ENCODE data around the gene ZBTB20.
A peak's percentile ranks its signal among the peaks of the same experiment; 100 is the strongest.
"Not testable (repeated sequence)": the region's sequence is repeated elsewhere in the genome, so short reads cannot be mapped to it uniquely, and the experiment has no call there.

Gene ZBTB20

DNA sequence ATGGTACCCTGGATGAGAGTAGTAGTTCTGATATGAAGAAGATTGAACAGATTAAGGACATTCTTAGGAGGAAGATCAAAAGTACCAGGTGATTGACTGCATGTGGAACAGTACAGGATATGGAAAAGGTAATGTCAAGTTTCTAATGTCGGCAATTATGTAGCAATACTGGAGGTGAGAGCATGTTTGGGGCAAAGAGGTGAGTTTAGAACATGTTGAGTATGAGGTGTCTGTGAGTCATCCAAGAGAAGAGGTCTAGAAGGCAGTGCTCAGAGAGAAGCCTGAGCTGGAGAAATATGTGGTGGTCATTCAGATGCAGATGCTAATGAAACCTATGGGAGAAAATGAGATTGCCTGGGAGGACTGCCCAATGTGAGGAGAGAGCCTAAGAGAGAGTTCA, 305.6 kb downstream of the ZBTB20 start:
- H3K4me1 Mint-ChIP-seq: peaks cover 12% of the 10 kb centered on the region
- ATAC-seq (replicated peaks; ENCODE audit: extremely low read depth, poor library complexity, severe bottlenecking) (no peak), DNase-seq (ENCODE audit: low spot score in 2 of 2) (no peak)
- no peak overlapping the region for H3K4me3 Mint-ChIP-seq
- H3K27ac Mint-ChIP-seq (ENCODE audit: low read depth): no peak overlapping the region
- H3K27me3 Mint-ChIP-seq: no peaks in the 10 kb centered on the region
- H3K9me3 Mint-ChIP-seq: no peaks in the 10 kb centered on the region
- peaks cover 2% of the 10 kb centered on the region for H3K36me3 Mint-ChIP-seq (ENCODE audit: insufficient read depth)

DNA sequence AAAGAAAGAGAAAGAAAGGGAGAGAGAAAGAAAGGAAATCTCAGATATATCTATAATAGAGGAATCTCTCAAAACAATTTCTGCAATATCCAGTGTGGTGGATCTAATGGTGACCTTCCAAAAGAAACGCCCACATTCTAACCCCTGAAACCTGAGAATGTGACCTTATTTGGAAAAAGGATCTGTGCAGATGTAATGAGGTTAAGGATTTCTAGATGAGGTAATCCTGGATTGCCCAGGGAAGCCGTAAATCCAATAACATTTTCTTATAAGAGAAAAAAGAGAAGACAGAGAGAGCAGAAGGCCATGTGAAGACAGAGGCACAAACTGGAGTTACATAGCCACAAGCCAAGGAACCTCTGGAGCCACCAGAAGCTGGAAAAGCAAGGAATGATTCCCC, 307.6 kb downstream of the ZBTB20 start:
- no peaks in the 10 kb centered on the region for H3K27me3 Mint-ChIP-seq
- H3K4me1 Mint-ChIP-seq: peaks cover 15% of the 10 kb centered on the region
- ATAC-seq (replicated peaks; ENCODE audit: extremely low read depth, poor library complexity, severe bottlenecking): no peak
- DNase-seq (ENCODE audit: low spot score in 2 of 2): no peak
- H3K4me3 Mint-ChIP-seq: no peak overlapping the region
- no peaks in the 10 kb centered on the region for H3K9me3 Mint-ChIP-seq
- peaks cover 2% of the 10 kb centered on the region for H3K36me3 Mint-ChIP-seq (ENCODE audit: insufficient read depth)
- peak overlapping the region; percentile 84 for H3K27ac Mint-ChIP-seq (ENCODE audit: low read depth)

DNA sequence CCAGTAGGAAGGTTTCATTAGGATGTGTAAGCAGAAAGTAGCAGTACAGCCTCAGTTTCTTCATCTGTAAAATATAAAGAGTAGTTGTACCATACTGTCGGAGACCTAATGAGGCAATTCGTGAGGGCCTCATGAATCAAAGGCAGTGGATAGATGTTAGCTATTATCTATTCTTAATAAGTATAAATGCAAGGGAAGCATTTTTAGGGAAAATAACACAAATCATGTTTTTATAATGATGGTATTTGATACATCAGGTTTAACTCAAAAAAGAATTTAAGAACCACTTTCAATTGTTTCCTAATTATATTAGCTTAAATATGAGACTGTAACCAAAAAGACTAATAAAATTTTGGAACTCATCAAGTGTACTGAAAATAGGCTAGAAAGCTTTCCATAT, 309.1 kb downstream of the ZBTB20 start:
- Mint-ChIP-seq H3K9me3 (no peaks in the 10 kb centered on the region), H3K36me3 (ENCODE audit: insufficient read depth) (peaks cover 2% of the 10 kb centered on the region), H3K27me3 (no peaks in the 10 kb centered on the region), H3K4me3 (no peak overlapping the region), H3K4me1 (peaks cover 15% of the 10 kb centered on the region), H3K27ac (ENCODE audit: low read depth) (no peak overlapping the region)
- ATAC-seq (replicated peaks; ENCODE audit: extremely low read depth, poor library complexity, severe bottlenecking) (no peak), DNase-seq (ENCODE audit: low spot score in 2 of 2) (no peak)

DNA sequence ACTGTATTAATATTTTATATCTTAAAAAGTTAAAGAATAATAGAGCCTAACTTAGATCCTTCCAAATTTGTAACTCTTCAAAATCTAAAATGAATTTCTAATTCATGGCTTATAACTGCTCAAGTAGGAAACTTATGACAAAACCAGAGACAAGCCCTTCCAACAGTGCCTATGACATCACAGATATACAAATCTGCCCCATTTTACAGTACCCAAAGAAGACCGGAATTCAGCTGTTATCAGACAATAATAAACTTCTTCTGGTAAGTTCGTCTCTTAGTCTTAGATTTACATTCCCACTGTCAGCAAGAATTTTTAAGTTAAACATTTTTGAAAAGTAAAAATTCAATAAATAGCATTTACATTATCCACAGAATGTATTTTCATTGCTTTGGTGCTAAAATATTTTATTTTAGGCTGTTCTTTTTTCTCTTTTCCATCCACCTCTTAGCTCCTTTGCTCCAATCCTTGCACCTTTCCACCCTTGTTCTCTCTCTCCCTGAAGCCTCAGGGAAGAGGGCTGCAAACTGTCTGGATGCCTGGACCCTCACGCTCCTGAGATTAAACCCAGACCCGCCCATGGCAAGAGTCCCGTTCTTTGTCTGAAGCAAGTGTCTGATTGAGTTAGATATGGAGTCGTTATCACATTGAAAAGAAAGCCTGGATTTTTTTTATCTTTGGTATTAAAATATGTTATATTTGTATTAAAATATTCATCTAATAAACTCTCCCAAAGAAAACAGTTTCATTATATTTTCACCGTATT, 312.7 kb downstream of the ZBTB20 start:
- no peak for ATAC-seq (replicated peaks; ENCODE audit: extremely low read depth, poor library complexity, severe bottlenecking)
- no peak overlapping the region for H3K27ac Mint-ChIP-seq (ENCODE audit: low read depth)
- no peaks in the 10 kb centered on the region for H3K27me3 Mint-ChIP-seq
- H3K4me3 Mint-ChIP-seq: no peak overlapping the region
- no peak for DNase-seq (ENCODE audit: low spot score in 2 of 2)
- peaks cover 2% of the 10 kb centered on the region for H3K36me3 Mint-ChIP-seq (ENCODE audit: insufficient read depth)
- H3K4me1 Mint-ChIP-seq: peaks cover 10% of the 10 kb centered on the region
- no peaks in the 10 kb centered on the region for H3K9me3 Mint-ChIP-seq

DNA sequence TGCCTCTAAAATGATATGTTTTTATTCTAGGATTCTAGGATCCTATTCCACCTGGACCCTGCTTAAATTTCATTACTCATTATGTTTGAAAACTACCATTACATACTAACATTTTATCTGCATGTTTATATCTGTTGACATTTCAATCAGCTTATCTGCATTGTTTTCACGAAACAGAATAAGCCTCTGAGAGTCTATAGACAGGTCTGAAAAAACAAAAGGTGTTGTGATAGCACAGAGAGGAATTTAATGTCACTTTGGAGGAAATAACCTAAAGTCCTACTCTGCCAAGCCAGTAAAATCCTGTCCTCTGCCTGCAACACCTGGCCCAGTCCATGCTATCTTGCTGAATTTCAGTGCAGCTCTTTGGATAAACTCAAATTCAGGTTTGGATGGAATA, 315.2 kb downstream of the ZBTB20 start:
- DNase-seq (ENCODE audit: low spot score in 2 of 2) (no peak), ATAC-seq (replicated peaks; ENCODE audit: extremely low read depth, poor library complexity, severe bottlenecking) (no peak)
- H3K27ac Mint-ChIP-seq (ENCODE audit: low read depth): no peak overlapping the region
- H3K9me3 Mint-ChIP-seq: no peaks in the 10 kb centered on the region
- H3K4me1 Mint-ChIP-seq: peaks cover 6% of the 10 kb centered on the region
- H3K4me3 Mint-ChIP-seq: no peak overlapping the region
- no peaks in the 10 kb centered on the region for H3K27me3 Mint-ChIP-seq
- H3K36me3 Mint-ChIP-seq (ENCODE audit: insufficient read depth): peaks cover 1% of the 10 kb centered on the region

DNA sequence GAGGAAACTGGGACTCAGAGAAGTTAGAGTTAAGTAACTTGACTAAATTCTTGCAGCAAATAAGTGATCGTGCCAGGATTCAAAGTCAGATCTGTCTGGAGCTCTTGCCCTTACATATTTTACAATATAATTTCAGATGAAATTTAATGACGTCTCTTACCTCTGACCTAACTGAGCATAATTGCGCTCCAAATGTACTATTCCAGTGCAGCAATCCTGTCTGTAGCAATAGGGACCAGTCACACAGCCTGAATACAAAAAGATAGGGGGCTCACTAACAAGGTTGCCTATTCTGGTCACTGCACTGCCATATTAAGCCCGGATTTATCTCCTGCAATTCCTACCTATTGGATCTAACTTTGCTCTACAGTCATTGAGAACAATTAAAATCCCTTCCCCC, 316.4 kb downstream of the ZBTB20 start:
- H3K36me3 Mint-ChIP-seq (ENCODE audit: insufficient read depth): peaks cover 1% of the 10 kb centered on the region
- no peaks in the 10 kb centered on the region for H3K9me3 Mint-ChIP-seq
- DNase-seq (ENCODE audit: low spot score in 2 of 2): no peak
- no peaks in the 10 kb centered on the region for H3K4me1 Mint-ChIP-seq
- no peak for ATAC-seq (replicated peaks; ENCODE audit: extremely low read depth, poor library complexity, severe bottlenecking)
- H3K27me3 Mint-ChIP-seq: no peaks in the 10 kb centered on the region
- no peak overlapping the region for H3K27ac Mint-ChIP-seq (ENCODE audit: low read depth)
- H3K4me3 Mint-ChIP-seq: no peak overlapping the region

DNA sequence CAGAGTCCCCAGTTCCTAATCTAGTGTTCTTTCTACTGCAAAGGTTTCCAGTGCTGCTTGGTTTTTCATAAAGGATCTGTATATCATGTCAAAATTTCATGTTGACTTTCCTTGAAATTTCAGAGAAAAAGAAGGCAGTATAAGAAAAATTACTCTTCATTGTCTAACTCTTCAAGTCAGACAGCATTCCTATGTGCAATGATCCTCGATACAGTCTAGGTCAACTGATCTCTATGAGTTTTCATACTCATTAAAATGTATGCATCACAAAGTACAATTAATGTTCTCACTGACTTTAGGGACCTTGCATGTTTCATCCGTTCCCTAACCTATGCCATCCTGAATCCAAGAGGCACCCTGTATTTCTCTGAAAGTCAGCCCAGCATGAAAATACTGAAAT, 317.3 kb downstream of the ZBTB20 start:
- ATAC-seq (replicated peaks; ENCODE audit: extremely low read depth, poor library complexity, severe bottlenecking) (no peak), DNase-seq (ENCODE audit: low spot score in 2 of 2) (no peak)
- Mint-ChIP-seq H3K9me3 (no peaks in the 10 kb centered on the region), H3K4me3 (no peak overlapping the region), H3K36me3 (ENCODE audit: insufficient read depth) (peaks cover 1% of the 10 kb centered on the region), H3K27me3 (no peaks in the 10 kb centered on the region), H3K4me1 (no peaks in the 10 kb centered on the region), H3K27ac (ENCODE audit: low read depth) (no peak overlapping the region)

DNA sequence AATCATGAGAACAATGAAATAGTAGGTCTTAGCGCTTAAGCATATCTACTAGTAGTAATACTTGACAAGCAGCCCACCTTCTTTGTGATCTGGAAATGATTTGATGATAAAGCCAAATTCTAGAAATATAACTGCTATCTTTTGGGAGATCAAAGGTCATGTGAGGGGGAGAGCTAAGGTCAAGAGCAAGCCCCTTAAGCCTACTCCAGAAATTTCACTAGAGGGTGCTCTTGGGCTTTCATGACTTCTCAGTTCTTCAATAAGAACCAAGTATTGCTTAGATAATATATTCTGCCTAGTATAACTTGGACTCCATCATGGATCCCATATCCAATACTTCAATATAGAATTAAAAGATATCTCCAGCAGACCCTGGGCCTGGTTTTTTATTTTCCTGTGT, 319.6 kb downstream of the ZBTB20 start:
- H3K27ac Mint-ChIP-seq (ENCODE audit: low read depth): no peak overlapping the region
- H3K4me3 Mint-ChIP-seq: no peak overlapping the region
- H3K27me3 Mint-ChIP-seq: no peaks in the 10 kb centered on the region
- no peaks in the 10 kb centered on the region for H3K4me1 Mint-ChIP-seq
- DNase-seq (ENCODE audit: low spot score in 2 of 2) (no peak), ATAC-seq (replicated peaks; ENCODE audit: extremely low read depth, poor library complexity, severe bottlenecking) (no peak)
- no peaks in the 10 kb centered on the region for H3K9me3 Mint-ChIP-seq
- peaks cover 1% of the 10 kb centered on the region for H3K36me3 Mint-ChIP-seq (ENCODE audit: insufficient read depth)

DNA sequence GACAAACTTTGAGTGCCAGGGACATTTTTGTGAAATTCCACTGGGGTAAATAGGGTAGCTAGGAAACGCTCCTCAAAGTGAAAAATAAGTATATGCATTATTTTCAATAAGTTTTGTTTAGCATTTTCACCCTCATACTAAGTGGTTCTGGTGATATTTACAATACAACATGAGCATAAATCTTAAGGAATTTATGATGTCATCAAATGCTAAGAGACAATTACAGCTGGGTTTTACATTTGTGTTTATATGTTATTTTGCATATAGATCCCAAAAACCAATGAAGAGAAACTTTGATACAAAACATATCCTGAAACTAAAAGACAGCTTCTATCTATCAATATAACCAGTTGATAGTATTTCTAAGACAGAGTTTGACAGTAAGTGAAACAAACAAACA, 323.1 kb downstream of the ZBTB20 start:
- ATAC-seq (replicated peaks; ENCODE audit: extremely low read depth, poor library complexity, severe bottlenecking) (no peak), DNase-seq (ENCODE audit: low spot score in 2 of 2) (no peak)
- Mint-ChIP-seq H3K27ac (ENCODE audit: low read depth) (no peak overlapping the region), H3K4me3 (no peak overlapping the region), H3K4me1 (no peaks in the 10 kb centered on the region), H3K27me3 (no peaks in the 10 kb centered on the region), H3K9me3 (no peaks in the 10 kb centered on the region), H3K36me3 (ENCODE audit: insufficient read depth) (peaks cover 1% of the 10 kb centered on the region)

DNA sequence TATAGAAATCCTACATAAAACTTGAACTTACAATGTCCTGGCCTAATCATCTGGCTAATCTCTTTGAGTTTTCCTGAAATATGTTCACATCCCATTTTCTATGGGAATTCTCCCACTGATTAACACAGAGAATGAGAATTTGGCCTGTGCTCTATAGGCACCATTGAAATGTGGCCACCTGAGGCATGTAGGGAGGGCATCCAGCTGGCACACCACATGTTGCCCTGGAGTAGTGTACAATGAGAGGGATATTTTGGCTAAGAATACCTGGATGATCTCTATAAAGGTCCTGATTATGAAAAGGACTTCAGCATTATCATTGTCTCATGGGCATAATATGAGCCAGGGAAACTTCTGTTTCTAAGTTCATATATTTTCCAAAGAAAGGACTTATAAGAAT, 324.0 kb downstream of the ZBTB20 start:
- H3K4me3 Mint-ChIP-seq: no peak overlapping the region
- H3K4me1 Mint-ChIP-seq: no peaks in the 10 kb centered on the region
- peaks cover 1% of the 10 kb centered on the region for H3K36me3 Mint-ChIP-seq (ENCODE audit: insufficient read depth)
- no peaks in the 10 kb centered on the region for H3K9me3 Mint-ChIP-seq
- no peak overlapping the region for H3K27ac Mint-ChIP-seq (ENCODE audit: low read depth)
- no peaks in the 10 kb centered on the region for H3K27me3 Mint-ChIP-seq
- DNase-seq (ENCODE audit: low spot score in 2 of 2) (no peak), ATAC-seq (replicated peaks; ENCODE audit: extremely low read depth, poor library complexity, severe bottlenecking) (no peak)

DNA sequence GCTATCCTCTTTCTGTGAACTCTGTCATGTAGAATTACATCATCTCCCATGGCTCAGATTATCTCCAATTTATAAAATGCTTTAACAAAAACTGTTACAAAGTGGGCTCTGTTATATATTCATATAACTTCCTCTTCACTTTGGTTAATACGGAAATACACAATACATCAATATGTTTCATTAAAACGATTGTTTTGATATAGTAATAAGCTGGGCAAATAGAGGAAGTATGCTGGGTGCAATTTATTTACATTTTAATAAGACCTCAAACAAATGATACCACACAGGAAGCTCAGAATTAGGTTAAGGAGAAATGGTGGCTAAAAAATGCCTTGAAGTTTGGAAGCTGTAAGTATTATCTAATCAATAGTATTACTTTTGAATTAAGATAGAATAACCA, 331.0 kb downstream of the ZBTB20 start:
- peaks cover 1% of the 10 kb centered on the region for H3K36me3 Mint-ChIP-seq (ENCODE audit: insufficient read depth)
- H3K4me3 Mint-ChIP-seq: no peak overlapping the region
- no peak overlapping the region for H3K27ac Mint-ChIP-seq (ENCODE audit: low read depth)
- no peaks in the 10 kb centered on the region for H3K27me3 Mint-ChIP-seq
- ATAC-seq (replicated peaks; ENCODE audit: extremely low read depth, poor library complexity, severe bottlenecking) (no peak), DNase-seq (ENCODE audit: low spot score in 2 of 2) (no peak)
- H3K9me3 Mint-ChIP-seq: no peaks in the 10 kb centered on the region
- no peaks in the 10 kb centered on the region for H3K4me1 Mint-ChIP-seq

DNA sequence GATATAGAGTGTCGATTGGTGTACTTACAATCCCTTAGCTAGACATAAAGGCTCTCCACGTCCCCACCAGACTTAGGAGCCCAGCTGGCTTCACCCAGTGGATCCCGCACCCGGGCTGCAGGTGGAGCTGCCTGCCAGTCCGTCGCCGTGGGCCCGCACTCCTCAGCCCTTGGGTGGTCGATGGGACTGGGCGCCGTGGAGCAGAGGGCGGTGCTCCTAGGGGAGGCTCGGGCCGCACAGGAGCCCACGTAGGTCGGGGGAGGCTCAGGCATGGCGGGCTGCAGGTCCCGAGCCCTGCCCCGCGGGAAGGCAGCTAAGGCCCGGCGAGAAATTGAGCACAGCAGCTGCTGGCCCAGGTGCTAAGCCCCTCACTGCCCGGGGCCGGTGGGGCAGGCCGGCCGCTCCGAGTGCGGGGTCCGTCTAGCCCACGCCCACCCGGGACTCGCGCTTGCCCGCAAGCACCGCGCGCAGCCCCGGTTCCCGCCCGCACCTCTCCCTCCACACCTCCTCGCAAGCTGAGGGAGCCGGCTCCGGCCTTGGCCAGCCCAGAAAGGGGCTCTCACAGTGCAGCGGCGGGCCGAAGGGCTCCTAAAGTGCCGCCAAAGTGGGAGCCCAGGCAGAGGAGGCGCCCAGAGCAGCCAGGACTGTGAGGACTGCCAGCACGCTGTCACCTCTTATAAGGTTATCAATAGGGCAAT, 334.4 kb downstream of the ZBTB20 start:
- not testable (repeated sequence) for H3K4me3 Mint-ChIP-seq; H3K36me3 Mint-ChIP-seq (ENCODE audit: insufficient read depth); ATAC-seq (replicated peaks; ENCODE audit: extremely low read depth, poor library complexity, severe bottlenecking); H3K9me3 Mint-ChIP-seq; DNase-seq (ENCODE audit: low spot score in 2 of 2); H3K27ac Mint-ChIP-seq (ENCODE audit: low read depth); H3K27me3 Mint-ChIP-seq
- H3K4me1 Mint-ChIP-seq: peaks cover 13% of the 10 kb centered on the region

DNA sequence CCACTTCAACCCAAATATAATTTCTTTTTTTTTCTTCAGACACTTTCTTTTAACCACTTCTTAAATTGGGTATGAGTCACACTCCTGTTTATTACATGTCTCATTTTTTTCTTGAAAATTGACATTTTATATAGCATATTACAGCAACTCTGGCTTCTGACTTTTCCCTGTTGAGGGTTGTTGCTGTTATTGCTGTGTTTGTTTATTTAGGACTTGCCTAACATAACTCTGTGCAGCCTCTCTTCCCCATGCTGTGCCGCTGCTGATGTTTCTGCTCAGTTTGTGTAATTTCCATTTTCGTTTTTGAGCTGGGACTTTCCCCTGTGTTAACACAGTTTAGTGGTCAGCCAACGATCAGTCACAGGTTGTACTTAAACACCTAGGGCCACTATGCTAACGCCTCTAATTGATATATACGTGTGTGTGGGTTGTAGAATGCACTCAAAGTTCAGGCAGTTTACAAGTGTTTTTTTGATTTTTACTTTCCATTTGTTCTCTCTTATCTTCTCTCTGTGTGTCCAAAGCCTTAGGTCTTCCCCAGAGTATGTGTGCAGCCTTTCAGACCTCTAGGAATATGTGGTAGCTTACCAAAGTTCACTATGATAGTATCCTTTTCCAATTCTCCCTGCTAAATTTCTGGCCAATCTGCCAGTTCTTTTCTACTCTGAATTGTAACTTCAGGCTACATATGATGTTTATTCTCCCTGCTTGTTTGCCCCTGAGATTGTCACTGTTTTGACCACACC, 337.2 kb downstream of the ZBTB20 start:
- H3K4me3 Mint-ChIP-seq: peak overlapping the region; percentile 36

More for the DNA sequence above, 337.2 kb downstream of the ZBTB20 start:
- Mint-ChIP-seq H3K27me3 (no peaks in the 10 kb centered on the region), H3K4me1 (peaks cover 13% of the 10 kb centered on the region), H3K27ac (ENCODE audit: low read depth) (peak overlapping the region; percentile 71), H3K9me3 (no peaks in the 10 kb centered on the region), H3K36me3 (ENCODE audit: insufficient read depth) (peaks cover 5% of the 10 kb centered on the region)
- DNase-seq (ENCODE audit: low spot score in 2 of 2): peak in 1 of 2 donors; percentile 24
- peak; percentile 94 for ATAC-seq (replicated peaks; ENCODE audit: extremely low read depth, poor library complexity, severe bottlenecking)
